Activated T-cell treated with anti-CD3 and anti-CD28 coated beads, Interleukin-2, amount 50 U/mL, for 4 hours (primary cell): Measurements from ENCODE around the gene PARP11. TPM values are rescaled to one million over a fixed set of nuclear protein-coding genes. Genes with fewer than 3 reads are reported as not detected.

Experiments used
- ATAC-seq, 2 donors: fragments of 200-7000 bp; cut with Tn5 transposase; one replicate each; pipeline ENCODE4 v1.10.0; 2021
- DNase-seq: peaks from one replicate; pipeline ENCODE4 v3.0.0-alpha.2; 2020
- H3K27me3 Mint-ChIP-seq: one replicate; pipeline ENCODE4 v1.8.0; 2021; ENCODE audit warnings: low read depth, mixed read lengths
- H3K36me3 Mint-ChIP-seq: one replicate; pipeline ENCODE4 v1.8.0; 2022; ENCODE audit warnings: mixed read lengths; ENCODE audit not compliant: insufficient read depth
- H3K4me1 Mint-ChIP-seq: one replicate; pipeline ENCODE4 v1.8.0; 2021; ENCODE audit warnings: low read depth, mixed read lengths
- H3K4me3 Mint-ChIP-seq: one replicate; pipeline ENCODE4 v1.8.0; 2021; ENCODE audit warnings: mild to moderate bottlenecking, moderate library complexity, mixed read lengths
- H3K9me3 Mint-ChIP-seq: one replicate; pipeline ENCODE4 v1.8.0; 2021; ENCODE audit warnings: mixed read lengths
- total RNA-seq, 3 donors: library from RNA; stranded (reverse); gene quantifications; one replicate each; pipeline ENCODE4 v1.2.1, GENCODE V29; 2021

PARP11 gene
- total RNA-seq, 3 donors from 2014 or later = 8.3 to 12.5 (median 9.0) TPM

GRCh38 chr12:3792623-3793288, 80.4 kb downstream of the PARP11 start:
- Mint-ChIP-seq H3K9me3 (no peaks in the 10 kb centered on the region), H3K27me3 (no peaks in the 10 kb centered on the region), H3K4me3 (no peak overlapping the region), H3K4me1 (no peaks in the 10 kb centered on the region), H3K36me3 (peaks cover 13% of the 10 kb centered on the region)
- no peak for DNase-seq
- no peak for ATAC-seq

- no peak for DNase-seq
- H3K9me3 Mint-ChIP-seq = no peaks in the 10 kb centered on the region
- H3K4me1 Mint-ChIP-seq = no peaks in the 10 kb centered on the region
- H3K4me3 Mint-ChIP-seq = no peak overlapping the region
- no peak for ATAC-seq
- no peaks in the 10 kb centered on the region for H3K27me3 Mint-ChIP-seq
- peaks cover 22% of the 10 kb centered on the region for H3K36me3 Mint-ChIP-seq
Observed at GRCh38 chr12:3791256-3791874, 81.8 kb downstream of the PARP11 start.

DNA sequence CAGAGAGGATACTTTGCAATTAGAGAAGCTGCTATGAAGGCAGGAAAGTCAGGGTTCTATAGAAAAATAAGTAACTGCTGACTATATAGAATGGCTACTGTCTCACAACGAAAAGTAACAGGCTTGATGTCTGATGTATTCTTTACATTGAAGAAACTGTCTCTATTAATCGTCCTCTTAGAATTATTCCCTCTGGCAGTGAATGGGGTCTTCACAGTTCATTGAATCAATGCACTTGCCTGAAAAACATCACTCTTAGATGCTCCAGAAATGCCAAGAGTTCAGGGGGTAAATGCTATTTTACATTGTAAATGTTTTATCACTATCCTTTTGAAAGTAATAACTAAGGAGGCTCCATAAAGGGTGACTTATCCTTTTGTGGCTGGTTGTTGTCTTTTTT, 82.6 kb downstream of the PARP11 start:
- no peaks in the 10 kb centered on the region for H3K9me3 Mint-ChIP-seq
- ATAC-seq = no peak
- DNase-seq = no peak
- H3K4me3 Mint-ChIP-seq = no peak overlapping the region
- H3K27me3 Mint-ChIP-seq = no peaks in the 10 kb centered on the region
- H3K4me1 Mint-ChIP-seq = no peaks in the 10 kb centered on the region
- peaks cover 22% of the 10 kb centered on the region for H3K36me3 Mint-ChIP-seq

DNA sequence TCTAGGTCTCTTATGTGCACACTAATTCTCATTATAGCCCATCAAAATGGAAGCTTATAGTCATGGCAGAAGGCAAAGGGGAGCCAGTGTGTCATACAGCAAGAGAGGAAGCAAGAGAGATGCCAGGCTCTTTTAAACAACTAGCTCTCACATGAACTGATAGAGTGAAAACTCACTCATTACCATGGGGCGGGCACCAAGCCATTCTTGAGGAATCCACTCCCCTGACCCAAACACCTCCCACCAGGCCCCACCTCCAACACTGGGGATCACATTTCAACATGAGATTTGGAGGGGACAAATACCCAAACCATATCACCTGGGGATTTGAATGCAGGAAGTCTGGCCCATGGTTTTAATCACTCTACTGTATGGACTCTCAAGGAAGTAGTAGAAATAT, 83.4 kb downstream of the PARP11 start:
- Mint-ChIP-seq H3K27me3 (no peaks in the 10 kb centered on the region), H3K9me3 (no peaks in the 10 kb centered on the region), H3K36me3 (peaks cover 22% of the 10 kb centered on the region), H3K4me3 (no peak overlapping the region), H3K4me1 (no peaks in the 10 kb centered on the region)
- DNase-seq (no peak), ATAC-seq (no peak)

DNA sequence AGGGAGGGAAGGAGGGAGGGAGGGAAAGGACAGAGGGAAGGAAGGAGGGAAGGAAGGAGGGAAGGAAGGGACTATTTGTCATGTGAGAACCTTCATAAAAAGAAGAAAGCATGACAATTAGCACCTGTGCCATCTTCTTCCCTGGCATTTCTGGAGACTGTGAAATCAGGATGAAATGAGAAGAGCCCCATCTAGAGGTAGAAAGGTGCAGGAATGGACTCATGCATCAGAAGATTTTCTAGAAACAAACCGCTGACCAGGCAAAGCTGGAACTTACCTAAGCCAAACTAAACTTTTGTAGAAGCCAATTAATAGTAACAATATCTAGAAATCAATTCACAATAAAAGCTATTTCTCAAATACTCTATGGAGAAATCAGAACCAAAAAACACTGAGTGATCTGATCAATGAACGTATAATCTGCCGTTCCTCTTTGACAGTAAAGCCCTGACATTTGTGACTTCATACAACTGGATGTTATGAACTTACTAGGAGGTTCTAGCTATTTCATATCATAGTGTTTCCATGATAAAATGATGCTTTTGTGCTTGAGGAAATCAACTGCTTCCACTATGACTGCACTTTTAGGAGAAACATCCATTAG, 95.9 kb downstream of the PARP11 start:
- Mint-ChIP-seq H3K9me3 (no peaks in the 10 kb centered on the region), H3K4me1 (peaks cover 4% of the 10 kb centered on the region), H3K4me3 (no peak overlapping the region), H3K27me3 (no peaks in the 10 kb centered on the region), H3K36me3 (no peaks in the 10 kb centered on the region)
- DNase-seq (no peak), ATAC-seq (no peak)

DNA sequence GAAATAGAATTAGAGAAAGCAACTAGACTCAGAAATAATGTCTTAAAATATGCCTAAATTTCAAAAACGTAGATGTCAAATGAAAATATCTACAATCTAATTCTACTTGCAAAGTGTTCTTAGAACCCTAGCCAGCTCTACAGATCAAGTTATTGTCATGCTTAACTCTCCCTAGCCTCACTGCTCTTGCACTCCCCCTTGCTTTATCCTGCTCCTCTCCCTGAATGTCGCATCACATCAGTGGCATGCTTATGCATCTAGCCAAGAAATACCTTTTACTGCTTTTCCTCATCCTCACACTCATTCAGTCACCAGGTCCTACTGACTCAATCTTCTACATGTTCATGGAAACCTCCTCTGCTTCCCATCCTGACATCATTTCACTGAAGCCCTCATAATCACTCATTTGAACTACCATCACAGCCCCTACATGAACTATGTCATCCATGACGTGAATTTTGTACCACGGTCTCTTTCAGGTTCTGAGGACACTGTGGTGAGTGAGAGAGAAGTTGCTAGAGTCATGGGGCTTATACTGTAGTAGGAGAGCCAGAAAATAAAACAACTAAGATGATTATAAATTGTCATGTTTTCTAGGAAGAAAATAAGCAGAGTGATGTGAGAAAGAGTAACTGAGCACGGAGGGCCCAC, 97.7 kb downstream of the PARP11 start:
- H3K36me3 Mint-ChIP-seq = no peaks in the 10 kb centered on the region
- no peaks in the 10 kb centered on the region for H3K9me3 Mint-ChIP-seq
- H3K4me1 Mint-ChIP-seq = peaks cover 9% of the 10 kb centered on the region
- ATAC-seq (no peak), DNase-seq (no peak)
- H3K4me3 Mint-ChIP-seq = no peak overlapping the region
- H3K27me3 Mint-ChIP-seq = no peaks in the 10 kb centered on the region

- Mint-ChIP-seq H3K9me3 (no peaks in the 10 kb centered on the region), H3K4me1 (peaks cover 9% of the 10 kb centered on the region), H3K27me3 (no peaks in the 10 kb centered on the region), H3K4me3 (no peak overlapping the region), H3K36me3 (peaks cover 1% of the 10 kb centered on the region)
- no peak for ATAC-seq
- no peak for DNase-seq
Observed at GRCh38 chr12:3772380-3772779, 100.8 kb downstream of the PARP11 start.

DNA sequence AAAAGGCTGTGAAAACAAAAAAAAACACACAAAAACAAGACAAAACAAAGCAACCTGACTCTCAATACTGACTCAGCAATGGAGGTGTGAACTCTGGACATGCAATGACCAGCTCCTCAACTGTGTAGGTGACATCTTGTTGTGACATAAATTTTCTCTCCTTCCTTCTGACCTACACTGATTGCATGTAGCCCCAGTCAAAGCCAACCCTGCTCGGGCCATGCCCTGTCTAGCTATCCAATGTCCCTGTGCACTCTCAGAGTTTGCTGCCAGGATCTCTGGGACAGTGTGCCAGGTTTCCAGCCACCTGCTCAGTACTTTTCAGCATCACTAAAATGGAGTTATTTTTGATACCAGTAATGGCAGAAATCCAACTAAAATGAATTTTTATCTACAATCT, 101.3 kb downstream of the PARP11 start:
- Mint-ChIP-seq H3K27me3 (no peaks in the 10 kb centered on the region), H3K4me1 (peaks cover 9% of the 10 kb centered on the region), H3K36me3 (peaks cover 1% of the 10 kb centered on the region), H3K9me3 (no peaks in the 10 kb centered on the region), H3K4me3 (no peak overlapping the region)
- DNase-seq (no peak), ATAC-seq (no peak)

DNA sequence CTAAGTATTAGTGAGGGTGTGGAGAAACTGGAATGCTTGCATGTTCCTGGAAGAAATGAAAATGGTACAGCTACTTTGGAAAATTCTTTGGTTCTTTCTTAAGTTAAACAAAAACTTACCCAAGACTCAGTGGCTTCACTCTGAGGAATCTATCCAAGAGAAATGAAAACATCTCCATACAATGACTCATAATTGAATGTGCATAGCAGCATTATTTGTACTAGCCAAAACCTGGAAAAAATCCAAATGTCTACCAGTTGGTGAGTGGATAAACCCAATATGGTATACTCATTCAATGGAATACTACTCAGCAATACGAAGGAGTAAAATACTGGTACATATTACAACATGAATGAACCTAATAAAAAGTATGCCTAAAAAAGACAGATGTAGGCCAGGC, 102.3 kb downstream of the PARP11 start:
- H3K36me3 Mint-ChIP-seq = peaks cover 4% of the 10 kb centered on the region
- ATAC-seq (no peak), DNase-seq (no peak)
- no peaks in the 10 kb centered on the region for H3K9me3 Mint-ChIP-seq
- H3K27me3 Mint-ChIP-seq = no peaks in the 10 kb centered on the region
- H3K4me3 Mint-ChIP-seq = no peak overlapping the region
- H3K4me1 Mint-ChIP-seq = peaks cover 9% of the 10 kb centered on the region

DNA sequence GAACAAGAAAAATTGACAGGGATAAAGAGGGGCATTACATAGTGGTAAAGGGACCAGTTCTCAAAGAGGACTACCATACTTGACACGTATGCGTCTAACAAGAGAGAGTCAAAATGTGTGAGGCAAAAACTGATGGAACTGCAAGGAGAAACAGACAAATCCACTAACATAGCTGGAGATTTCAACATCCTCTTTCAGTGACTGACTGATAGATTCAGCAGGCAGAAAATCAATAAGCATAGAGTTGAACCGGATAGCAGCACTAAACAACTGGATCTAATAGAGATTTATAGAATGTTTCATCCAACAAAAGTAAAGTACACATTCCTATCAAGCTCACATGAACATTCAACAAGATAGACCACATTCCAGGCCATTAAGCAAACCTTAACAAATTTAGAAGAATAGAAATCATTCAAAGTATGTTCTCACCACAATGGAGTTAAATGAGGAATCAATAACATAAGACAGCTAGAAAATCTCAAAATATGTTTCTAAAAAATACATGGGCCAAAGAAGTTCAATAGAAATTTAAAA, 104.2 kb downstream of the PARP11 start:
- H3K4me1 Mint-ChIP-seq = peaks cover 11% of the 10 kb centered on the region
- H3K4me3 Mint-ChIP-seq = no peak overlapping the region
- H3K36me3 Mint-ChIP-seq = peaks cover 4% of the 10 kb centered on the region
- no peak for ATAC-seq
- no peaks in the 10 kb centered on the region for H3K9me3 Mint-ChIP-seq
- no peaks in the 10 kb centered on the region for H3K27me3 Mint-ChIP-seq
- DNase-seq = no peak

DNA sequence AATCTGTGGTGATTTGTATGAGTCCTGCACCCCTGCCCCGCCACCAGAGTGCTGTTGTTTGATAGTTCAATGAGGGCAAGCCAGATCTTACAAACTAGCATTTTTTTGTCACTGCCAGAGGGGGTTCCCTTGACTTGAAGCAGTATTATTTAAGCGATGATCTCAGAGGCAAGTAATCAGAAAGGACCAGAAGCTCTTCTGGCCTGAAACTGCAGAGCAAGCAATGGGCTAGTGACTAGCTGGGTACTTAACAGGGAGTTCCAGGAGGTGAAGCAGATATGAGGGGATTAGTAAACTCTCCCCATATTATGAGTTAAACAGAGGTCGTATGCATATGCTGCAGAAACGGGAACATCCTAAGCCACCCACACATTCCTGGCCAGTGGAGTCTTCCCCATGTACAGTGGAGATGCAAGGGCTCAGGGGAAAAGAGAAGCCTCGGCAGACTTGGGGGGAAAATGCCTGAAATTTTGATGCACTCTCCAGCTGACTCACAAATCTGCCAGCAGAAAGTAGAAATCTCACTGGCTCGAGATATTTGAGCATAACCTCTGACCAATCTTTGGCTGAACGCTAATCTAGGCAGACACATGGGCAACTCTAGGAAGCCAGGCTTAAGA, 112.0 kb downstream of the PARP11 start:
- Mint-ChIP-seq H3K36me3 (peaks cover 1% of the 10 kb centered on the region), H3K4me1 (peaks cover 5% of the 10 kb centered on the region), H3K4me3 (no peak overlapping the region), H3K9me3 (no peaks in the 10 kb centered on the region), H3K27me3 (no peaks in the 10 kb centered on the region)
- ATAC-seq (no peak), DNase-seq (no peak)

DNA sequence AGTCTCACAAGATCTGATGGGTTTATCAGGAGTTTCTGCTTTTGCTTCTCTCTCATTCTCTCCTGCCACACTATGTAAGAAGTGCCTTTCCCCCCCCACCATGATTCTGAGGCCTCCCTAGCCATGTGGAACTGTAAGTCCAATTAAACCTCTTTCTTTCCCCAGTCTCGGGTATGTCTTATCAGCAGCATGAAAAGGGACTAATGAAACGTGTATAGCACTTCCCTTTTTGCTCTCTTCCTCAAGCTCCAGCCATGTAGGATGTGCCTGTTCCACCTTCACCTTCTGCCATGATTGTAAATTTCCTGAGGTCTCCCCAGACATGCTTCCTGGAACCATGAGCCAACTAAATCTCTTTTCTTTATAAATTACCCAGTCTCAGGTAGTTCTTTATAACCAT, 113.3 kb downstream of the PARP11 start:
- ATAC-seq (no peak), DNase-seq (no peak)
- H3K36me3 Mint-ChIP-seq = peaks cover 1% of the 10 kb centered on the region
- no peaks in the 10 kb centered on the region for H3K27me3 Mint-ChIP-seq
- peaks cover 9% of the 10 kb centered on the region for H3K4me1 Mint-ChIP-seq
- H3K9me3 Mint-ChIP-seq = no peaks in the 10 kb centered on the region
- H3K4me3 Mint-ChIP-seq = no peak overlapping the region
